Mesothelial cell of epicardium (in vitro differentiated cells): ENCODE results near the gene RPRD1B. TPM values are rescaled to one million over a fixed set of nuclear protein-coding genes. Genes with fewer than 3 reads are reported as not detected.

Source experiments
- DNase-seq, 2 experiments: peaks; one replicate each; pipeline ENCODE4 v3.0.0; 2021; ENCODE audit warnings: low spot score in 2 of 2; ENCODE audit not compliant: unreplicated experiment in 2 of 2
- H3K27ac Mint-ChIP-seq: 2 replicates; pipeline ENCODE4 v1.8.0; 2021; ENCODE audit warnings: mixed read lengths
- H3K27me3 Mint-ChIP-seq: 2 replicates; pipeline ENCODE4 v1.8.0; 2021; ENCODE audit warnings: low read depth, mixed read lengths
- H3K36me3 Mint-ChIP-seq: 2 replicates; pipeline ENCODE4 v1.8.0; 2021; ENCODE audit warnings: mixed read lengths
- H3K4me1 Mint-ChIP-seq: 2 replicates; pipeline ENCODE4 v1.8.0; 2021; ENCODE audit warnings: mixed read lengths
- H3K4me3 Mint-ChIP-seq: 2 replicates; pipeline ENCODE4 v1.8.0; 2021; ENCODE audit warnings: mild to moderate bottlenecking, moderate library complexity, mixed read lengths
- H3K9me3 Mint-ChIP-seq: 2 replicates; pipeline ENCODE4 v1.8.0; 2021; ENCODE audit warnings: mixed read lengths
- CTCF ChIP-seq: fragments of 200-600 bp; sonication (generic); IDR thresholded peaks from one replicate; pipeline ENCODE4 v1.5.0; 2021; ENCODE audit warnings: antibody characterized with exemption; ENCODE audit not compliant: unreplicated experiment
- total RNA-seq: library from RNA; stranded (reverse); gene quantifications from 3 replicates; pipeline ENCODE4 v1.2.1, GENCODE V29; 2021

Gene RPRD1B
- total RNA-seq, 1 donor from 2014 or later: 48.4 TPM

- H3K9me3 Mint-ChIP-seq: no peaks in the 10 kb centered on the region
- peaks cover 5% of the 10 kb centered on the region for H3K36me3 Mint-ChIP-seq
- no peak overlapping the region for H3K4me3 Mint-ChIP-seq
- H3K4me1 Mint-ChIP-seq: peaks cover 47% of the 10 kb centered on the region
- TF ChIP-seq CTCF: no peak
- H3K27ac Mint-ChIP-seq: peak overlapping the region; percentile 16
- no peaks in the 10 kb centered on the region for H3K27me3 Mint-ChIP-seq
- no peak for DNase-seq
Observed at GRCh38 chr20:38139977-38140753, 106.6 kb downstream of the RPRD1B start.

GRCh38 chr20:38141204-38141888, 107.8 kb downstream of the RPRD1B start:
- Mint-ChIP-seq H3K9me3 (no peaks in the 10 kb centered on the region), H3K27ac (peak overlapping the region; percentile 39), H3K36me3 (peaks cover 6% of the 10 kb centered on the region), H3K4me1 (peaks cover 44% of the 10 kb centered on the region), H3K4me3 (no peak overlapping the region), H3K27me3 (no peaks in the 10 kb centered on the region)
- DNase-seq: no peak
- no peak for TF ChIP-seq CTCF

Other genes with a start within 250 kb of the RPRD1B start
- gene VSTM2L, start 130.6 kb upstream of the RPRD1B start, total RNA-seq: 30.9 to 35.9 TPM (median 31.9 TPM) in 3 replicates
- gene TTI1, start 290 bp upstream of the RPRD1B start, total RNA-seq: 33.2 to 33.7 TPM (median 33.6 TPM) in 3 replicates
- gene TGM2, start 131.5 kb downstream of the RPRD1B start, total RNA-seq: 32.4 to 35.7 TPM (median 35.3 TPM) in 3 replicates
- 3.3 to 4.4 TPM (median 3.6 TPM) in 3 replicates for gene KIAA1755, start 227.0 kb downstream of the RPRD1B start, total RNA-seq